CD4-positive, alpha-beta memory T cell (primary cell): ENCODE data around the gene BTN3A1. TPM values are rescaled to one million over a fixed set of nuclear protein-coding genes. Genes with fewer than 3 reads are reported as not detected.
"Not testable (repeated sequence)": the region's sequence is repeated elsewhere in the genome, so short reads cannot be mapped to it uniquely, and the experiment has no call there.

Experiments used
- CTCF ChIA-PET: fragments of 350-600 bp; sonication (Branson Sonifier 250); formaldehyde crosslinking; loops from one replicate; lab custom pipeline; 2021; ENCODE audit warnings: inconsistent platforms; ENCODE audit not compliant: partially characterized antibody; lab: Charles Lee
- POLR2A ChIA-PET: fragments of 350-600 bp; sonication (Branson Sonifier 250); formaldehyde crosslinking; loops from one replicate; lab custom pipeline; 2021; ENCODE audit not compliant: partially characterized antibody; lab: Charles Lee
- DNase-seq, 5 donors: peaks; one replicate each; pipeline versions ENCODE4 v3.0.0 to v3.0.0-alpha.2; 2020 to 2022; ENCODE audit warnings: mixed read lengths in 1 of 5
- H3K27ac ChIP-seq: one replicate; pipeline ENCODE4 v1.7.0; 2013; ENCODE audit warnings: low read depth, low read length
- H3K27me3 ChIP-seq: 2 replicates; pipeline ENCODE4 v1.7.0; 2013; ENCODE audit warnings: mild to moderate bottlenecking, low read length, moderate library complexity; ENCODE audit not compliant: insufficient read depth
- H3K36me3 ChIP-seq: 2 replicates; pipeline ENCODE4 v1.7.0; 2013; ENCODE audit warnings: mild to moderate bottlenecking, low read length, moderate library complexity; ENCODE audit not compliant: insufficient read depth
- H3K4me1 ChIP-seq: 2 replicates; pipeline ENCODE4 v1.7.0; 2013; ENCODE audit warnings: mild to moderate bottlenecking, low read length, moderate library complexity; ENCODE audit not compliant: insufficient read depth
- H3K4me3 ChIP-seq, 2 donors: one replicate each; pipeline ENCODE4 v1.7.0; 2013; ENCODE audit warnings: low read length in 2 of 2, mild to moderate bottlenecking in 1 of 2
- H3K9me3 ChIP-seq, 2 donors: one replicate each; pipeline ENCODE4 v1.7.0; 2013; ENCODE audit warnings: low read length in 2 of 2, control low read depth in 1 of 2; ENCODE audit not compliant: control insufficient read depth in 1 of 2
- H3K27ac Mint-ChIP-seq, 7 donors: one replicate each; pipeline ENCODE4 v1.8.0; 2020 to 2021; ENCODE audit warnings: mixed read lengths in 7 of 7, mild to moderate bottlenecking in 6 of 7, inconsistent platforms in 3 of 7, moderate library complexity in 3 of 7
- H3K27me3 Mint-ChIP-seq, 2 donors: one replicate each; pipeline ENCODE4 v1.8.0; 2020 to 2021; ENCODE audit warnings: mixed read lengths in 2 of 2
- H3K36me3 Mint-ChIP-seq, 2 donors: one replicate each; pipeline ENCODE4 v1.8.0; 2020 to 2021; ENCODE audit warnings: mixed read lengths in 2 of 2, inconsistent platforms in 1 of 2, mild to moderate bottlenecking in 1 of 2
- H3K4me1 Mint-ChIP-seq, 4 donors: one replicate each; pipeline ENCODE4 v1.8.0; 2020 to 2021; ENCODE audit warnings: mixed read lengths in 4 of 4, mild to moderate bottlenecking in 1 of 4
- H3K4me3 Mint-ChIP-seq, 8 donors: one replicate each; pipeline ENCODE4 v1.8.0; 2020 to 2021; ENCODE audit warnings: mixed read lengths in 8 of 8, mild to moderate bottlenecking in 7 of 8, moderate library complexity in 6 of 8, inconsistent platforms in 3 of 8
- H3K9me3 Mint-ChIP-seq, 8 donors: one replicate each; pipeline ENCODE4 v1.8.0; 2020 to 2021; ENCODE audit warnings: mixed read lengths in 8 of 8, mild to moderate bottlenecking in 5 of 8, inconsistent platforms in 3 of 8, moderate library complexity in 1 of 8
- intact Hi-C: fragments of 100-400 bp; cut with micrococcal nuclease; formaldehyde crosslinking; loops from one replicate; pipeline ENCODE4 v1.15.1; 2023
- polyA plus RNA-seq, 2 donors: library from polyadenylated mRNA; unstranded; fragments of 300-500 nt; fragmentation: Illumina TruSeq; gene quantifications; one replicate each; pipeline ENCODE4 v1.2.3, GENCODE V29; 2021
- total RNA-seq, 2 experiments: library from RNA; stranded (reverse); gene quantifications; one replicate each; pipeline ENCODE4 v1.2.3, GENCODE V29; 2021

The BTN3A1 gene
- total RNA-seq (100 to 1,000 TPM; 255 to 262 TPM), polyA plus RNA-seq (10 to 100 TPM; 50.4 to 68.0 TPM)

- Mint-ChIP-seq H3K27ac (peak within 1 kb of the TSS; percentile 95 to 100 (median 99)), H3K4me3 (peak within 1 kb of the TSS; percentile 97 to 100 (median 99)), H3K4me1 (peaks cover 41 to 58% (median 47%) of the 10 kb centered on the region in 4 donors), H3K9me3 (no peaks in the 10 kb centered on the region), H3K27me3 (no peaks in the 10 kb centered on the region), H3K36me3 (peaks cover 27 to 42% of the 10 kb centered on the region in 2 donors)
- peaks cover 51% of the 10 kb centered on the region for H3K4me1 ChIP-seq
- peak within 1 kb of the TSS; percentile 91 to 94 for H3K4me3 ChIP-seq
- H3K36me3 ChIP-seq = peaks cover 18% of the 10 kb centered on the region
- POLR2A ChIA-PET = interaction anchor here (0.9 to 1.3 kb wide), 2 partner anchors 167 to 186 kb away, joined by 3 to 5 read pairs; a partner anchor contains a TSS
- H3K27ac ChIP-seq = peak within 1 kb of the TSS; percentile 89
- CTCF ChIA-PET = no interaction called here
- peak; percentile 80 to 84 (median 81) for DNase-seq
- no peaks in the 10 kb centered on the region for H3K27me3 ChIP-seq
- H3K9me3 ChIP-seq = no peaks in the 10 kb centered on the region
- intact Hi-C loops = loop anchor here (1.0 to 5.0 kb wide), 7 partner anchors 19 to 150 kb away; partner anchors contain the start of genes BTN2A2, BTN3A2, BTN3A3 and HMGN4
Observed at GRCh38 chr6:26401987-26402658, at the start of gene BTN3A1. BTN3A1 (plus strand) TSS chr6:26402275; CDS start chr6:26405564, 3,289 bp downstream.

GRCh38 chr6:26352315-26352714, 49.8 kb upstream of the BTN3A1 start:
- Histone ChIP-seq H3K27ac (no peak overlapping the region), H3K27me3 (no peaks in the 10 kb centered on the region), H3K4me3 (no peak overlapping the region), H3K9me3 (no peaks in the 10 kb centered on the region), H3K36me3 (no peaks in the 10 kb centered on the region), H3K4me1 (no peaks in the 10 kb centered on the region)
- H3K9me3 Mint-ChIP-seq = no peaks in the 10 kb centered on the region
- peaks cover 0 to 7% (median 0%) of the 10 kb centered on the region in 4 donors for H3K4me1 Mint-ChIP-seq
- no peaks in the 10 kb centered on the region for H3K36me3 Mint-ChIP-seq
- ChIA-PET POLR2A (no interaction called here), CTCF (interaction anchor here (1.0 kb wide), 1 partner anchor 9 kb away, joined by 3 read pairs; no protein-coding TSS in a partner anchor)
- H3K27me3 Mint-ChIP-seq = no peaks in the 10 kb centered on the region
- H3K27ac Mint-ChIP-seq = no peak overlapping the region
- H3K4me3 Mint-ChIP-seq = no peak overlapping the region
- no peak for DNase-seq
- intact Hi-C loops = no loop called here

GRCh38 chr6:26354162-26354561, 47.9 kb upstream of the BTN3A1 start:
- no peak overlapping the region for H3K27ac ChIP-seq
- peaks cover 3 to 10% (median 4%) of the 10 kb centered on the region in 4 donors for H3K4me1 Mint-ChIP-seq
- H3K36me3 ChIP-seq = no peaks in the 10 kb centered on the region
- H3K36me3 Mint-ChIP-seq = no peaks in the 10 kb centered on the region
- no peaks in the 10 kb centered on the region for H3K9me3 ChIP-seq
- H3K27me3 Mint-ChIP-seq = no peaks in the 10 kb centered on the region
- peaks cover 10% of the 10 kb centered on the region for H3K4me1 ChIP-seq
- H3K27ac Mint-ChIP-seq = no peak overlapping the region
- H3K9me3 Mint-ChIP-seq = no peaks in the 10 kb centered on the region
- POLR2A ChIA-PET = no interaction called here
- intact Hi-C loops = no loop called here
- no peaks in the 10 kb centered on the region for H3K27me3 ChIP-seq
- CTCF ChIA-PET = interaction anchor here (1.0 to 1.3 kb wide), 2 partner anchors 10 to 17 kb away, joined by 3 to 4 read pairs; no protein-coding TSS in a partner anchor
- H3K4me3 Mint-ChIP-seq = no peak overlapping the region
- no peak overlapping the region for H3K4me3 ChIP-seq
- DNase-seq = no peak

- Mint-ChIP-seq H3K9me3 (no peaks in the 10 kb centered on the region), H3K27ac (no peak overlapping the region), H3K27me3 (no peaks in the 10 kb centered on the region), H3K36me3 (no peaks in the 10 kb centered on the region), H3K4me1 (peaks cover 3 to 12% (median 4%) of the 10 kb centered on the region in 4 donors), H3K4me3 (no peak overlapping the region)
- H3K27ac ChIP-seq = no peak overlapping the region
- H3K27me3 ChIP-seq = no peaks in the 10 kb centered on the region
- ChIA-PET CTCF (no interaction called here), POLR2A (no interaction called here)
- intact Hi-C loops = no loop called here
- H3K9me3 ChIP-seq = no peaks in the 10 kb centered on the region
- H3K4me3 ChIP-seq = no peak overlapping the region
- no peak for DNase-seq
- H3K4me1 ChIP-seq = peaks cover 12% of the 10 kb centered on the region
- no peaks in the 10 kb centered on the region for H3K36me3 ChIP-seq
Observed at GRCh38 chr6:26355366-26355765, 46.7 kb upstream of the BTN3A1 start.

- H3K27me3 ChIP-seq, H3K27ac ChIP-seq, H3K4me3 Mint-ChIP-seq, H3K36me3 Mint-ChIP-seq, intact Hi-C loops, H3K27ac Mint-ChIP-seq, H3K4me3 ChIP-seq, H3K9me3 ChIP-seq, H3K36me3 ChIP-seq, H3K9me3 Mint-ChIP-seq, H3K27me3 Mint-ChIP-seq, DNase-seq: not testable (repeated sequence)
- ChIA-PET CTCF (interaction anchor here (1.3 kb wide), 1 partner anchor 16 kb away, joined by 4 read pairs; no protein-coding TSS in a partner anchor), POLR2A (interaction anchor here (1.0 to 2.0 kb wide), 2 partner anchors 16 to 180 kb away, joined by 4 to 7 read pairs; partner anchors contain the start of gene HMGN4)
- peaks cover 33% of the 10 kb centered on the region for H3K4me1 ChIP-seq
- peaks cover 20 to 31% (median 23%) of the 10 kb centered on the region in 4 donors for H3K4me1 Mint-ChIP-seq
Observed at GRCh38 chr6:26357543-26357942, 44.5 kb upstream of the BTN3A1 start.

GRCh38 chr6:26358511-26358981, 43.5 kb upstream of the BTN3A1 start:
- Histone ChIP-seq H3K9me3 (no peaks in the 10 kb centered on the region), H3K27ac (no peak overlapping the region), H3K27me3 (no peaks in the 10 kb centered on the region), H3K4me3 (no peak overlapping the region), H3K4me1 (peaks cover 42% of the 10 kb centered on the region), H3K36me3 (no peaks in the 10 kb centered on the region)
- peak in 2 of 5 donors; percentile 20 to 40 for DNase-seq
- no peaks in the 10 kb centered on the region for H3K36me3 Mint-ChIP-seq
- H3K27ac Mint-ChIP-seq = peak overlapping the region in 1 of 7 donors; percentile 37
- H3K27me3 Mint-ChIP-seq = no peaks in the 10 kb centered on the region
- H3K9me3 Mint-ChIP-seq = no peaks in the 10 kb centered on the region
- intact Hi-C loops = no loop called here
- CTCF ChIA-PET = interaction anchor here (1.3 kb wide), 1 partner anchor 17 kb away, joined by 4 read pairs; no protein-coding TSS in a partner anchor
- POLR2A ChIA-PET = interaction anchor here (0.6 to 2.0 kb wide), 3 partner anchors 33 to 195 kb away, joined by 3 to 7 read pairs (median 5); partner anchors contain the start of gene HMGN4
- peaks cover 22 to 39% (median 31%) of the 10 kb centered on the region in 4 donors for H3K4me1 Mint-ChIP-seq
- H3K4me3 Mint-ChIP-seq = no peak overlapping the region

- no peaks in the 10 kb centered on the region for H3K36me3 ChIP-seq
- no peak for DNase-seq
- H3K27ac ChIP-seq = no peak overlapping the region
- Mint-ChIP-seq H3K27me3 (no peaks in the 10 kb centered on the region), H3K4me1 (peaks cover 29 to 39% (median 34%) of the 10 kb centered on the region in 4 donors), H3K4me3 (no peak overlapping the region), H3K27ac (peak overlapping the region in 1 of 7 donors; percentile 42), H3K9me3 (no peaks in the 10 kb centered on the region), H3K36me3 (no peaks in the 10 kb centered on the region)
- H3K27me3 ChIP-seq = no peaks in the 10 kb centered on the region
- H3K4me3 ChIP-seq = no peak overlapping the region
- intact Hi-C loops = no loop called here
- ChIA-PET CTCF (no interaction called here), POLR2A (no interaction called here)
- H3K9me3 ChIP-seq = no peaks in the 10 kb centered on the region
- H3K4me1 ChIP-seq = peaks cover 52% of the 10 kb centered on the region
Observed at GRCh38 chr6:26359765-26360164, 42.3 kb upstream of the BTN3A1 start.
